NCI-H526 (cell line): ENCODE results near the gene NAA11.
"Not testable (repeated sequence)": the region's sequence is repeated elsewhere in the genome, so short reads cannot be mapped to it uniquely, and the experiment has no call there.

Experiments
- DNase-seq, 2 experiments: peaks; one replicate each; lab custom pipeline; 2025; lab: John Stamatoyannopoulos, UW

NAA11 gene

GRCh38 chr4:79308971-79309370 is 16.9 kb downstream of the NAA11 start:
- no peak for DNase-seq

DNA sequence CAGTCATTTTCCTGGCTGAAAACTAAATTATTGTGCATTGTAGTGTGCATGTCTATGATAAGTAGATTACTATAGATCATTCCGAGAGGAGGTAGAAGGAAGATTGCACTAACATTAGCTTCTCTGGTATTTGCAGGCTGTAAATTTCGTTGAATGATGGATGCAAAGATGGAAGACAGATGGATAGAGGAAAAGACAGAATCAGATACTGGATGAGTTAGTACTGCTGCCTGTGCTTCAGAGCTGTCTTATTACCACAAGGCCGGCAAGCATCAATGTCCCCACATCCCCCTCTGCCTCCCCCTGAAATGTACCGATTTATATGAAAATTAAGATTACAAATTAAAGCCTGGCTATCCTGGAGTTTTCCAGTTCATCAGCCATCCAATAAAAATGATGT is 17.7 kb downstream of the NAA11 start:
- DNase-seq, result no peak

DNA sequence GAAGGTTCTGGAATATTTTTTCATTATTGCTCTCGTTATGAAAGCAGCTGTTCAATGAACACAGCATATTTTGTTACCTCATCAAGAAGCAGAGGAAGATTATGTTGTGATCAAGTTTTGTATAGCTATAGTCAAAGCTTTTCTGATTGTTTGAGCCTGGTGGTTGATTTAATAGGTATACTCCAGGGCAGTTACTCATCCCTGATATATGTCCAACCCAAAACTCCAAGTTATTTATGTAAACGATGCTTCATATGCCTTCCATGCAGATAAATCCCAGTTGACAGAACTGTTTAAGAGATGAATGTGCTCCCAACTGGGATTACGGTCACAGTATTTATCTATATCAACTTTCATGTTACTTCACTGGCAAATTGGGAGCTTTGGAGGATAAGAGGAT is 19.1 kb downstream of the NAA11 start:
- DNase-seq, result no peak

DNA sequence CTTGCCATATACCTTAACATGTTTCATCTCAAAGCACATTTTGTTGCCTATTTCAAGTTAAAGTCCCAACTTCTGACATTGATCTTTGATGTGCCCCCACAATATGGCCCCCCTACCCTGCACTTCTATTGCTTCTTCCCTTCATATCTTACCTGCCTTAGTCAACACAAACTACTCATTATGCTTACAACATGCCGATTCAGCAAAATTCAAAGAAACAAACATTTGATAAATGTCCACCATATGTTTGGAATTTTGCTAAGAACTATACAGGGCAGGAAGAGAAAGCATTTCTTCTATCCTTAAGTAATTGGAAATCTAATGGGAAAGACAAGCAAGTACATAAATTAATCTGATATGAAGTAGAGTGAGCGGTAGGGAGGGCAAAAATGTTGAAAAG is 25.6 kb downstream of the NAA11 start:
- DNase-seq, result no peak

DNA sequence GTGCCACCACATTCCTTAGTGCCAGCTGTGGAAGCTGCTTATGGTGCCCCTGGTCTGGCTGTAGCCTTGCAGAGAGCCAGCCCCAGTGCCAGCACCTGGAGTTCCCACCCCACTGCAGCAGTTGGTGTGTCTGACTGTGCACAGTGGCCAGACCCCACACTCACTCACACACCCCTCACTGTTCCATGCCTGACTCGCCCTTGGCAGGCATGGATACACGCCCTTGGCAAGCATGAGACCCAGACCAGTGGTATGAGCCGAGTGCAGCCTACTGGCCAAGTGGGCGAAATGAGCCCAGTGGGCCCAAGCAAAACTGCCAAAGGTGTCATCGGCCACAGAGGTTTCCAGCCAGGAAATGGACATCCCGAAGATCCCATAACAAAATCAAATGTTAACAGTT is 27.4 kb downstream of the NAA11 start:
- DNase-seq, result no peak

- DNase-seq, result no peak
Measured at GRCh38 chr4:79298027-79298426, 27.8 kb downstream of the NAA11 start.

DNA sequence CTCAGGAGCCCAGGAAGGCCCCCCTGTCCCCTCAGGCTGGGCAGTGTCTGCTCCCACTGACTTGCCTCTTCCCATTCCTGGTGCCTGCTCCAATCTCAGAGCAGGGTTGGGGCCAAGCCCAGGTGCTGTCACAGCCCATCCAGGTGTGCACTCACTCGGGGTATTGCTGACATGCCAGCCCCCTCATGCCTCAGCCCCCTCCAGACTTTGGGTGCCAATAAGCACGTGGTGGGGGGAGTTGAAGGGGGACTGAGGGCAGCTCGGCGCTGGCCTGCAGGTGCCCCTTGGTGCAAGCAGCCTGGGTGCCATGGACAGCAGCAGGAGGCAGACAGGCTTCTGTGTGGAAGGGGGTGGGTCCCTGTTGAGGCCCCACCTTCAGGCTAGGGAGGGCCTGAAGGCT is 28.4 kb downstream of the NAA11 start:
- no peak for DNase-seq

GRCh38 chr4:79296768-79297428 is 29.0 kb downstream of the NAA11 start:
- DNase-seq, result no peak

DNA sequence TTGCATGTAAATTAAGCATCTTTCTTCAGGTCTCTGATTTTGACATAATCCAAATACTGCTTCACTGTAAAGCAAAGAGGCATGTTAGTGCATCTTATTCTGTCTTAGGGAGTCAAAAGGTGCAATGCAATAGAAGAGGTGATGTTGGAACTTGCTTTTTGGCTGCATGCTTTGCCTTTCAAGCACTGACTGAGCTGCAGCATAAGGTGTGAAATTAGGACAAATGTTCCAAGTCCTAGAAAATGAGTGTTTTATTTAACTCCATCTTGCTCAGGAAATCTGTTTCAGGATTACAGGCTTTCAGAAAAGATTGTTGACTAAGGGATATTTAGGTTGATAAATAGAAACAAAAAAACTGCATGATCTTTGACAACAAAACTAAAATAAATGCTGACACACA is 30.8 kb downstream of the NAA11 start:
- no peak for DNase-seq

- no peak for DNase-seq
Measured at GRCh38 chr4:79294064-79294463, 31.8 kb downstream of the NAA11 start.

DNA sequence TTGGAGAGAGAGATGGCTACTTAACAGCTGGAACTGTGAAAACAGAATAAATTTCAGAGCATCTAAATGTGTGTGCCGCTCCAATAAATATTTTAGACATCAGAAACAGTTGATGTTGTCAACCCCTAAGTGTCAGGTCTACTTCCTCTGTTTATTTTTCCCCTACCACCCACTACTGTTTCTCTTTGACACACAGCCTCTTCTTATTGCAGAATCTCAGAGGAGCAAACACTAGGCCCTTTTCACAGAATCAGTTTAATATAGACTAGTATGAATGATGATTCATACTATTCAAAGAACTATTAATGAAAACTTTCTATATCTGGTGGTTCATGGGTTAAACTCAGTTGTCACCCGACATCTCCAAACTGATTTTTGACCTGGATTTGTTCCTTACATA is 33.9 kb downstream of the NAA11 start:
- DNase-seq, result no peak

DNA sequence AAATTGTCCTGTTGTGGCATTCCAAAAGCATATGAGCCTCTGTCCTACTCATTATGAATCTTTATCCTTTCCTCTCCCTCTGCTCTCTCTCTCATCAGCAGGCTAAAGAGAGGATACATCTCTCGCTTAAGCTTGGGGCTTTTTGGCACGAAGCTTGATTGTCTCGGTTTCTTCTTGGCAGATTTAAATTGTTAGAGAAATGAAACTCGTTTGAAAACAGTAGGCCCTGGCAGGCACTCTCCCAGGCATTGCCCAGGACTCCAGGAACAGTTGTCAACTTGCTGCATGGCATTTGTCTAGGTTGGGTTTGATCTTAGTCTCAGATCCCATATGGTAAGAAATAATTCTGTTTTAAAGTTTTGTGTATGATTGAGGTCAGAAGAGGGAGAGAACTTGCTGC is 35.5 kb downstream of the NAA11 start:
- no peak for DNase-seq

DNA sequence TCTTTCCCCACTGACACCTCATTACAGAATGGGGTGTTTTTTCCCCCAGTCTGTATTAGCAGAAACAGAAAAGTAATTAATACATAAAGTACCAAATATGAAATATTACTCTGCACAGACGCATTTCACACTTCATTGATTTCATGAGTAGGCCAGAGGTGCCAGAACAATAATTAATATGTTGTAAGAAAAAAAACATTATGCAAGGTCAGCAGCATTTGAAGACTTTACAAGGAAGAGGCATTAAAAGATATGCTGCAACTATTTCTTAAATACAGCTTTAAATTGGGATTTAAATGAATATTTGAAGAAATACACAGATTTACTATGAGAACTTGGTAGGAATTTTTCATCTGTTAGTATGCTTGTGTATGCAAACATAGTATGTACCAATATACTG is 37.7 kb downstream of the NAA11 start:
- no peak for DNase-seq

- DNase-seq, result no peak
Measured at GRCh38 chr4:79287718-79288117, 38.1 kb downstream of the NAA11 start.

GRCh38 chr4:79287076-79287475 is 38.8 kb downstream of the NAA11 start:
- no peak for DNase-seq

GRCh38 chr4:79281566-79282359 is 44.1 kb downstream of the NAA11 start:
- no peak for DNase-seq

- not testable (repeated sequence) for DNase-seq
Measured at GRCh38 chr4:79277467-79277866, 48.4 kb downstream of the NAA11 start.

GRCh38 chr4:79273915-79274314 is 51.9 kb downstream of the NAA11 start:
- no peak for DNase-seq

GRCh38 chr4:79272761-79273160 is 53.1 kb downstream of the NAA11 start:
- DNase-seq, result no peak

GRCh38 chr4:79272126-79272525 is 53.7 kb downstream of the NAA11 start:
- DNase-seq, result no peak

GRCh38 chr4:79267671-79268070 is 58.2 kb downstream of the NAA11 start:
- DNase-seq, result no peak
